ENCODE results near the gene BCAS1. TPM values are rescaled to one million over a fixed set of nuclear protein-coding genes. Genes with fewer than 3 reads are reported as not detected.

Gene BCAS1
- total RNA-seq, 1 experiment from 2014 or later = 3.1 TPM

DNA sequence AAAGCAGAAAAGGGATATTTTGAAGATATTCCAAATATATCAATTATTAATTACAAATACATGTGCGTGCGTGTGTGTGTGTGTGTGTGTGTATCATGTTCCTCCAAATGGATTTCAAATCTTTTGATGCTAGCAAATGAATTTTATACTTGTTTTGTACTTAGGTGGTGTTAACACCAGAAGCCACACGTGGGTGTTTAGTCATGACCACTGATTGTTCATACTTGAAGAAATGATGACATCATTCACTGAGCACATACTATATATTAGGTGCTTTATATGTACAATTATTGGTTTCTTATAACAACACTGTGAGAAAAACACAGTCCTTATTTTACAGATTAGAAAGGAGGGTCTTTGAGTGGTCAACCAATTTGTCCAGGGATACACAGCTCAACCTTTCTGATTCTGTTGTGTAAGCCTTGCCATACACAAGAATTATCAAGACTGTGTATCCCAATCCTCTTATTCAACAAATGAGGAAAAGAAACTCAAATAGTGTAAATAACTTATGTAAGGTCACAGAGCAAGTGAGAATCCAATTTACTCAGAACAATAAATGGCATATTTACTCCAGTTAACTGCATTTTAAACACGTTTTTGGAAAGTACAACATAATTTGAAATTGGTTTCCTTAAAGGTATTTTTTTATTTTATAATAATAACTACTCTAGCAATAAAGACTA is 88.5 kb downstream of the BCAS1 start:
- in situ Hi-C loops (cut with HindIII; ENCODE audit: low pct_unique_long_range_greater_than_20kb, low sequenced_read_pairs) = no loop called here
- BruUV-seq (replicated peaks) = no TSS peak
- CTCF ChIA-PET = no interaction called here
- Histone ChIP-seq H3K27me3 (ENCODE audit: control insufficient read depth, insufficient read depth, low read length) (no peaks in the 10 kb centered on the region), H3K36me3 (ENCODE audit: control insufficient read depth, insufficient read depth, low read length) (no peaks in the 10 kb centered on the region), H3K9me3 (ENCODE audit: control insufficient read depth, insufficient read depth, low read depth, low read length) (peaks cover 4% of the 10 kb centered on the region; the same call in 1 of the 2 replicates), H3K4me1 (ENCODE audit: control insufficient read depth, insufficient read depth, low read length) (no peaks in the 10 kb centered on the region), H3K4me3 (ENCODE audit: low read depth in 2 of 2, low read length in 2 of 2) (no peak overlapping the region), H3K27ac (ENCODE audit: low read length) (no peak overlapping the region)
- intact Hi-C loops (cut with micrococcal nuclease; ENCODE audit: unreplicated experiment) = no loop called here
- ATAC-seq (no peak), DNase-seq (ENCODE audit: low read depth, low spot score) (no peak)
- TF ChIP-seq CTCF (IDR thresholded peaks at IDR 0.05) (no peak), TCF7L2 (IDR thresholded peaks at IDR 0.05; ENCODE audit: low read depth, low read length) (no peak), POLR2AphosphoS5 (IDR thresholded peaks at IDR 0.05; ENCODE audit: low read depth, low read length) (no peak), REST (IDR thresholded peaks at IDR 0.05; ENCODE audit: insufficient read depth in 1 of 2, low read depth in 2 of 2, low read length in 1 of 2) (no peak), SIN3A (IDR thresholded peaks at IDR 0.05; ENCODE audit: borderline replicate concordance, insufficient read depth, low read depth, low read length) (no peak)
- POLR2A ChIA-PET = no interaction called here

GRCh38 chr20:53981130-53981529 is 89.3 kb downstream of the BCAS1 start:
- H3K9me3 ChIP-seq (ENCODE audit: control insufficient read depth, insufficient read depth, low read depth, low read length) = peaks cover 4% of the 10 kb centered on the region; the same call in 1 of the 2 replicates
- no peak for ATAC-seq
- no peak overlapping the region for H3K4me3 ChIP-seq (ENCODE audit: low read depth in 2 of 2, low read length in 2 of 2)
- TF ChIP-seq POLR2AphosphoS5 (IDR thresholded peaks at IDR 0.05; ENCODE audit: low read depth, low read length) = no peak
- TF ChIP-seq REST (IDR thresholded peaks at IDR 0.05; ENCODE audit: insufficient read depth in 1 of 2, low read depth in 2 of 2, low read length in 1 of 2) = no peak
- no peak for TF ChIP-seq SIN3A (IDR thresholded peaks at IDR 0.05; ENCODE audit: borderline replicate concordance, insufficient read depth, low read depth, low read length)
- no peak for TF ChIP-seq CTCF (IDR thresholded peaks at IDR 0.05)
- TF ChIP-seq TCF7L2 (IDR thresholded peaks at IDR 0.05; ENCODE audit: low read depth, low read length) = no peak
- no peaks in the 10 kb centered on the region for H3K4me1 ChIP-seq (ENCODE audit: control insufficient read depth, insufficient read depth, low read length)
- H3K36me3 ChIP-seq (ENCODE audit: control insufficient read depth, insufficient read depth, low read length) = no peaks in the 10 kb centered on the region
- no TSS peak for BruUV-seq (replicated peaks)
- no peaks in the 10 kb centered on the region for H3K27me3 ChIP-seq (ENCODE audit: control insufficient read depth, insufficient read depth, low read length)
- in situ Hi-C loops (cut with HindIII; ENCODE audit: low pct_unique_long_range_greater_than_20kb, low sequenced_read_pairs) (no loop called here), intact Hi-C loops (cut with micrococcal nuclease; ENCODE audit: unreplicated experiment) (no loop called here)
- POLR2A ChIA-PET = no interaction called here
- DNase-seq (ENCODE audit: low read depth, low spot score) = no peak
- no peak overlapping the region for H3K27ac ChIP-seq (ENCODE audit: low read length)
- CTCF ChIA-PET = no interaction called here

Measured in Panc1 (cell line).